GM12892 (cell line): ENCODE data around the gene FRMD4B.

ENCODE experiments used
- POLR2A ChIP-seq: IDR thresholded peaks from 2 replicates; pipeline ENCODE4 v1.6.1; 2011; ENCODE audit warnings: low read depth, low read length, control low read depth
- POLR2AphosphoS5 ChIP-seq: IDR thresholded peaks from 2 replicates; pipeline ENCODE4 v1.6.1; 2011; ENCODE audit warnings: low read depth, low read length, control low read depth

DNA sequence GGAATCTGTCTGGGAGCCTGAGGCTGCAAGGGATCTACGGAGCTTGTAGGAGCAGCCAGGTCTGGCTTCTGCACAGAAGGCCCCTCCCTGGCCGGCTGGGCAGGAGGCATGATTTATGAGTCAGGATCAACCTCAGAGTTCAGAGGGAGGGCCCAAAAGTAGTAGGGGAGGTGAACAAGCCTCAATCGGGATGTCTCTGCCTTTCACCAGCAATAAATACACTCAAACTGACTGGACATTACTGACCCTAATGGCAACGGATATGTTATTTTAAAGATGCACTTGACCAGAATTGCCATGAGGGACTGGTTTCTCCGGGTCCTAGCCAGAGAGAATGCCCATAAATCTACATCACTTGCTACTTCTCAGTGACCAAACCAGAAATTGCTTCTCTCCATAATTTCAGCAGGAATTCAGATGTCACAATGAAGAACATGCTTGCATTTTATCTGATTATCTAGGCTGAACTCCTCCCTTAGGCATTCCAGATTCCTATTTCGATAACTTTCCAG lies 153.9 kb downstream of the FRMD4B start:
- TF ChIP-seq POLR2A, result no peak
- no peak for TF ChIP-seq POLR2AphosphoS5
